SH-SY5Y (cell line): ENCODE data around the gene MRPL17.

Experiments used
- GATA2 ChIP-seq: IDR thresholded peaks from 2 replicates; pipeline ENCODE4 v1.6.1; 2011; ENCODE audit warnings: mild to moderate bottlenecking, low read depth, low read length
- GATA3 ChIP-seq: IDR thresholded peaks from 2 replicates; pipeline ENCODE4 v1.6.1; 2011; ENCODE audit warnings: low read depth, mild to moderate bottlenecking, low read length, moderate library complexity

GRCh38 chr11:6638429-6638828, 44.7 kb downstream of the MRPL17 start:
- TF ChIP-seq GATA3 (no peak), GATA2 (no peak)
